Activated CD4-positive, alpha-beta T cell treated with anti-CD3 and anti-CD28 coated beads for 4 hours (primary cell): ENCODE data around the gene ADAMTS6.
"Not testable (repeated sequence)": the region's sequence is repeated elsewhere in the genome, so short reads cannot be mapped to it uniquely, and the experiment has no call there.

Experiments
- DNase-seq, 2 donors: peaks; one replicate each; pipeline ENCODE4 v3.0.0-alpha.2; 2020

ADAMTS6 gene

GRCh38 chr5:65197531-65198455 is 283.9 kb downstream of the ADAMTS6 start:
- DNase-seq: no peak

- no peak for DNase-seq
Observed at GRCh38 chr5:65194871-65195270, 286.8 kb downstream of the ADAMTS6 start.

- DNase-seq: no peak
Observed at GRCh38 chr5:65192331-65192730, 289.4 kb downstream of the ADAMTS6 start.

GRCh38 chr5:65191554-65192135 is 290.1 kb downstream of the ADAMTS6 start:
- DNase-seq: no peak

- no peak for DNase-seq
Observed at GRCh38 chr5:65190328-65191053, 291.2 kb downstream of the ADAMTS6 start.

GRCh38 chr5:65186646-65187227 is 295.0 kb downstream of the ADAMTS6 start:
- DNase-seq: no peak

- no peak for DNase-seq
Observed at GRCh38 chr5:65185468-65185867, 296.3 kb downstream of the ADAMTS6 start.

GRCh38 chr5:65184780-65185179 is 296.9 kb downstream of the ADAMTS6 start:
- no peak for DNase-seq

GRCh38 chr5:65174231-65174630 is 307.5 kb downstream of the ADAMTS6 start:
- not testable (repeated sequence) for DNase-seq

- DNase-seq: no peak
Observed at GRCh38 chr5:65173130-65173525, 308.6 kb downstream of the ADAMTS6 start.

GRCh38 chr5:65172486-65173129 is 309.1 kb downstream of the ADAMTS6 start:
- DNase-seq: peak; percentile 7 to 23

GRCh38 chr5:65171645-65172044 is 310.1 kb downstream of the ADAMTS6 start:
- DNase-seq: no peak

- DNase-seq: no peak
Observed at GRCh38 chr5:65163698-65164097, 318.0 kb downstream of the ADAMTS6 start.

GRCh38 chr5:65161655-65162054 is 320.1 kb downstream of the ADAMTS6 start:
- DNase-seq: no peak

GRCh38 chr5:65157906-65158603 is 323.7 kb downstream of the ADAMTS6 start:
- DNase-seq: no peak

GRCh38 chr5:65156933-65157332 is 324.8 kb downstream of the ADAMTS6 start:
- DNase-seq: no peak

- no peak for DNase-seq
Observed at GRCh38 chr5:65152131-65152530, 329.6 kb downstream of the ADAMTS6 start.

GRCh38 chr5:65151614-65152013 is 330.1 kb downstream of the ADAMTS6 start:
- DNase-seq: no peak

GRCh38 chr5:65150599-65151304 is 331.0 kb downstream of the ADAMTS6 start:
- DNase-seq: no peak

GRCh38 chr5:65149827-65150226 is 331.9 kb downstream of the ADAMTS6 start:
- no peak for DNase-seq

- no peak for DNase-seq
Observed at GRCh38 chr5:65144136-65144871, 337.4 kb downstream of the ADAMTS6 start.
